ENCODE data around the gene RAG2.

The RAG2 gene

GRCh38 chr11:36598051-36598450 is at the start of gene RAG2:
RAG2 (minus strand) TSS chr11:36598236; CDS start chr11:36594168, 4,068 bp downstream.
- no peak for DNase-seq

GRCh38 chr11:36638556-36638955 is 40.5 kb upstream of the RAG2 start:
- no peak for DNase-seq

DNA sequence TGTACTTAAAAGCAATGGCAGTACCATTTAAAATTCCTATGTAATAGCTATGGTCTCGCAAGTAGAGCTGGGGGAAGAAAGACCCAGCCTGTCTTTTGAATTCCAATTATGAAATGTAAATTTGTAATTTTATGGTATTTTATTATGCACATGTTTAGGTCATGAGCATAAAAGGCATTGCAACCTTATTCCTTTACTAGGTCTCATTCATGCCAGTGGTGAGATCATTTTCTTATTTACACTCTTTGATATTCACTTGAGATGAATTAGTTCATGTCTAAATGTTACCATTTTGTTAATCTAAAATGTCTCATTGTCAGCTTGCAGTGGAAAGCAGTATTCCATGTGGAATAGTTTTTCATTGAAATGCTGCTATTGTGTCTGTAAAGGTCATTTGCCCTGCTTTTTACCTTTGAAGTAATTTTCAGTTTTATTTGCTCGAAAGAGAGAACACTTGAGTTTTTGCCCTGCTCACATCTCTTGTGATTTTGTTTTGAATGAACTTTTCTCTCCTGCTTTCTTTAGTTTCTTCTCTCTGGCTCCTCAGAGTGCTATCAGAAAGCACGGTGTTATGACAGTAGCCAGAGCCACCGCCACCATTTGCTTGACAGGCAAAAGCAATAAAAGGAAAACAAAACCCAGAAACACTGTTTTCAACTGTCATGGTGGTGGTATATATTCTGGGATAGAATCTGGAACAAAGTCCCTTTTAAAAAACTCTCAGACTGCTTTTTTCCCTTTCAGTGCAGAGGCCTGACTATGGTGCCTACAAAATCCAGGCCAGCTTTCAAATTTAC is 37.2 kb upstream of the RAG2 start:
- DNase-seq, result no peak

GRCh38 chr11:36631774-36632173 is 33.7 kb upstream of the RAG2 start:
- DNase-seq, result no peak

DNA sequence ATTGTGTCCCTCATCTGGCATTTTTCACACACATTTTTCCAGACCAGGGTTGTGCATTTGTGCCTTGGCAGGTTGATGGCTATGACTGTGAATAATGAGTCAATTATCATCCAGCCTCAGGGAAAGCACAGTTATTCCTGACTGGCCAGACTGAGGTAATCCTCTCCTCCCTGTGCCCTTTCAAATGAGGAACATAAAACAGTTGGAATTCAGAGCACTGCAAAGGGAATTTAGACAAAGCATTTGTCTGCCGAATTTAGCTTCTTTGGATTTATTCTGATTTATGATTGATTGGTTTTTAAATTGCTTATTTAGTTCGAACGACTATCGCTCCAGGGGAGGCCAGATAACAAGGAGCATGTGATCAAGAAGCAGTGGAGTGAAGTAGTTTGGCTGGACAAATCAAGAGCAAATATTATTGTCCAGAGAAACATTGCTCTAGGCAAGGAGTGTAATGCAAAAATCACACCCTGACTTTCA is 30.8 kb upstream of the RAG2 start:
- DNase-seq, result no peak

DNA sequence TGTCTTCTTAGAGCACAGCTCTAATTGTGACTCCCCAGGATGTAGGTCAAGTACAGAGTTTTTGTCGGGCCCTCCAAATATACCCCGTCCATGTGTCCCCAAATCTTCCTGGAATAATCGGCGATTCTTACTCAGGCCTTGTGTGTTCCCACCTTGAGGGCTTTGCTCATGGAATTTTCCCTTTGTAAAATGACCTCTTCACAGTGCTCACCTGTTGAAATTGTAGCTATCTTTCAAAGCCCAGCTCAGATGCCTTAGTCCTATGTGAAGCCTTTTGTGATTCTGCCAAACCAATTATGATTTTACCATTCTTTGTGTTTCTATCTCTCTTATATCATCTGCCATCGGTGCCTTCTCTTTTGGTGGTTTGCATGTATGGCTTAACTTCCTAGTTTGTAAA is 30.1 kb upstream of the RAG2 start:
- DNase-seq, result no peak

DNA sequence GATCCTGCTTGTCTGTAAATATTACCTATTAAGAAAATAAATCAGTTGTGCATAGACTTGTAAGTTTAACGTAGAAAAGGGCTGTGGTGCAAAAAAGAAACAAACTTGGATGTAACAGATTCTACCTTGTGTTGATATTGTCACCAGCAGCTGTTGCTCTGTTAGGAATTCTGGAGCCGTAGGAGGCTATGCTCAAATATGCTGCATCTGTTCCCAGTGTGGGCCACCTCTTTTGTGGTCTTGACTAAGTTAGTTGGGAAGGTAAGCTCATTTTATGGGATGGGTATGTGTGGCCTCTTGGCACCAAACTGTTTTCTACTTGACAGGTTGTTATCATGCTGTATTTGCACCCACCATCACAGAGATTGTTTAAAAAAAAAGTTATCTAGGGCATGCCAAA is 29.4 kb upstream of the RAG2 start:
- no peak for DNase-seq

- DNase-seq, result no peak
These were observed 29.0 kb upstream of the RAG2 start for GRCh38 chr11:36627006-36627405.

DNA sequence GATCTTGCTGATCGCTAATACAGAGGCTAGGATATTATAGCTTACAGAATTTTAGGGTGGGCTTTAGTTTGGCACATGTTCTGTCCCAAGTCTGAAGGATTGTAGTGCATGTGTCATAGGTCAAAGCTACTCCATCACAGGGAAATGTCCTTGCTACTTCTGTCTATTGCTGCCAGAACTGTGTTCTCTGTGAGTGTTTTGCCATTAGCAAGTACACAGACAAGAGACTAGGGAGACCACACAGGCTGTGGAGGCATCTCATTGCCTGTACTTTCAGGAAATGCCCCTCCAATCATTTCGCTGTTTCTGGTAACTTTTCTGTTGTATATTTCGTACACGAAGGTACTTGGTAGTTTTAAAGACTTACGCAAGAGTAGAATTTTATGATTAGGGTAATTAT is 25.5 kb upstream of the RAG2 start:
- no peak for DNase-seq

DNA sequence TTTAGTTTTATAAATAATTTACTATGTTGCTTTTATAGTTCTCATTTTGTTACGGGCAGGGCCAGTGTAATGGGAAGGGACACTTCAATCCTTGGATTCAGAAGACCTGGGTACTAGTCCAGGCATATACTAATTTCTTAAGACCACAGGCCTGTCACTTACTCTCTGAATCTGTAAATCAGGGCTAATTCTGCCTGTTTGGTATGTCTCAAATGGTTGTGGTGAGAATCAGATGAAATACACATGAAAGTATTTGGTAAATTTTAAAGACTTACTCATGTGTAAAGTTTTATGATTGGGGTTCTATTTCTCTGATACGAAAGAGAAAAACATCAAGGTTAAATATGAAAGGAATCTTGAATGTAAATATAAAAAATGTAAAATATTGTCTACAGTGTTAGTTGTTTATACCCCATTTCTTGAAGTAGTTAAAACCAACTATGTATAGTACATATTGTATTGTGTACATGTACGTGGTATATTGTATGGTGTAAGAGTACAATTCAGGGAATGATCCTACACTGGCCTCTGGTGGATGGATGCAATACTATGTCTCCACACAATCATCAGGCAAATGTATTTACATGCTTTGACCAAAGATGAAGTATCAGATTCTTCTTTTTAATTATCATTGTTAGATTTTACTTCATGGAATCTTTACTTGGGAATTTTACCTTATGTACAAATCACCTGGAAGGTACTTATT is 24.5 kb upstream of the RAG2 start:
- DNase-seq, result peak in 1 of 56 donors; percentile 2

DNA sequence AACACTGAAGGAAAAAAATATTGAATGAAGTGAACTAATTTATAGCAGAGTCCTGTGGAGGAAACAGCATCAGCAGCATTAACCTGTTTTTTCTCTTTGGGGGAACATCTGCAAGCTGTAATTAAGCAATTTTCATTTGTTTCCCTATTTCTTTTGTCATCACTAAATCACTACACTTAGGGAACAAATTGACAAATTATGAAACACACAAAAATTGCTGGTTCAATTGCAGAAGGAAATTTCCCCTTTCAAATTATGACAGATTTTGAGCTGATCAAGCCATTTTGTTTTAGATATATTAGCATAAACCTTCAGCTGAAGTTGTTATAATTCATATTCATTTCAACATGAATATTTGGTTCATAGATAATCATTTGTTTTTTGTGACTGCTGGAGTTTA is 22.2 kb upstream of the RAG2 start:
- no peak for DNase-seq

GRCh38 chr11:36619502-36619901 is 21.5 kb upstream of the RAG2 start:
- DNase-seq, result no peak

- DNase-seq, result no peak
These were observed 20.5 kb upstream of the RAG2 start for GRCh38 chr11:36618363-36619047.

DNA sequence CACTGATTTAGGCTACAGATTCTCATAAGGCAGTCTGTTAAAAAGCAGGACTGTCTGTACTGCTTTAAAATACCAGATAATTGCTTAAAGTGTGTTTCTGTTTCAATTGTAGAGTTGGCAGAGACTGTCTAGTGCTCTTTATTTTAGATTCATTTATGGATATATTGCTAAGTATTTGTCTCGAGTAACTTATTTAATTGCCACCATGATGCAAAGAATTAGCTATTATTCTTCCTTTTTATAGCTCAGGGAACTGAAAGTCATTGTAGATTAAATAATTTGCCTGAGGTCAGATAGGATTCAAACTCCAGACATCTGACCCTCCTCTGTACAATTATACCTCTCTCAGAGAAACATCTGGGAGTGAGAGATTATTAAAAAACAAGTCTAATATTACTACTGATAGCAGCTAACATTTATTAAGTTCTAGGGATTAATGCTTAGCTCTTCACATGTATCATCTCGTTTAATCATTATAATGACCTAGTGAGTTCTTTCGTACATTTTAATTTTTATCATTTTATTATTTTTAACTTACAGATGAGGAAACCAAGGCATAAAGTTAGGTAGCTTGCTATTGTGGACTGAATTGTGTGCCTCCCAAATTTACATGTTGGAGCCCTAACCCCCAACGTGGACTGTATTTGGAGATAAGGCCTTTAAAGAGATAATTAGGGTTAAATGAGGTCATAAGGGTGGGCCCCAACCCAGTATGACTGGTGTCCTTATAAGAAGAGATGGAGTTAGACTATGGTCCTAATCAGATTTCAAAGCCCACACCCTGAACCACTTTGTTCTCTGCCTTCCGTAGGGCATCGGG is 19.7 kb upstream of the RAG2 start:
- DNase-seq, result no peak

- no peak for DNase-seq
These were observed 17.8 kb upstream of the RAG2 start for GRCh38 chr11:36615826-36616225.

GRCh38 chr11:36609383-36609782 is 11.3 kb upstream of the RAG2 start:
- DNase-seq, result no peak

DNA sequence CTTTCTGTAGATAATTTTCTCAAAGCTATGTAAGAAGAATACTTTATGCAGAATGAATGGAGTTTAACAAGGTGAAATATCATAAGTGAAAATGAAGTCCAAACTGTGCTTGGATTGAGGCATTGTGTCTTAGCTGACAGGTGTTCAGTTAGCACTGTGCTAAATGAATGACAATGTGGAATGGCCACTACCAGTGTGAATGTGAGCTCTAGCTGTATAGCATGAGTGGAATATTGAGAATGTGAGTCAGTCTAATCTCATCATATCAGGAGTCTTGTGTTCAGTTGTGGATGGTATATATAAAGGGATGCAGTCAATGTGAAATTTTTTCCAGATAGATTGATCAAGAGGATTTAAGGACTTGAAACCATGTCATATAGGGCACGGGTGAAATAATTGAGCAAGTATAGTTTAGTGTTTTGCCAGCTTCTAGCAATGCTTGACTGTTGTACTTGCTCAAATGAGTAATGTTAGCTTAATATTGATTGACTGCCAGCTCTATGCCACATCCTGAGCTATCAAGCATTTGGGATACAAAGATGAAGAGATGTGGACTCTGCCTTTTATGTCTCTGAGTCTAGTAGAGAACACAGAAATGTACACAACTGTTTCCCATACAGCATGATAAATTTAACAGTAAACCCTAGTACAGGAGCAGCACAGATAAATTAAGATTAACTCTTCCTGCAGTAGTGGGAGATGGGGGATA is 10.6 kb upstream of the RAG2 start:
- DNase-seq, result no peak

DNA sequence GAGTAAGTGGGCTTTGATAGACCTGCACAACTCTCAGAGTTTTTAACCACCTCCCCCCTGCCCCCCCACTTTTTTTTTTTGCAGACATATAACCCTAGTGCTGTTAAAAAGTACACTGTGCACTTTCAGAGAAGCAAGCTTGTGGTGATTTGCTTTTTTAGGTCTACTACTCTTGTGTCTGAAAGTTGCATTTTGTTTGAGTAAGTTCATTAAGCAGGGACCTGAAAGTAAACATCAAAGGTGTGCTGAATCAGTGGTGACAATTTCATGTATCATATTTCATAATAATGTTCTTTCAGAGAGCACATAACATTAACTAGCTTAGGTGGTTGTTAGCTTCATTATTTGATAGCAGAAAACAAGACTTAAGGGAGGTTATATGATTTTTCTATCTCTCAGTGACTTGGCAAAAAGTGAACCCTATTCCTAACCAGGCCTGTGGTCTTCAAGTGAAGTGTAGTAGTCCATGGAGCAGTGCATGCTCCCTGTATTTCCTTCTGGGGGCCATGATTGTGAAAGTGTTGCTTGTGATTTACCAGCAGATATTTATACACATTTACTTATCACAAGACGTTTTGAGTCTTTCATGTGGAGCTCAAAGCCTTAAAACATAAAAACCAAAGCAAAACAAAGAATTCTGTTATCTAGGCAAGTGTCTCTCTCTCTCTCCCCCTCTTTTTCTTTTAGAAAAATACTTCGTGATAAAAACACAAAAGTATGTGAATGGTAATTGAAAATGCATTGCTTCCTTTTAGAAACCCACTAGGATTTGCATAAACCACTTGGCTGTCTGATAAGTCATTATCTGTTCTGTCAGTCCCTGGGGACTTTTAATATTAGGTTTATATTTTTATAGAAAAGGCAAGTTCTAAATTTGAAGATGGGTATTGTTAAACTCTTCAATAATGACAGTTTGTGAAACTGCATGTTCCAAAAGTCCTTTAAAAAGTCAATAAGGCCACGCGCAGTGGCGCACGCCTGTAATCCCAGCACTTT is 7.5 kb upstream of the RAG2 start:
- no peak for DNase-seq

- no peak for DNase-seq
These were observed 4.1 kb upstream of the RAG2 start for GRCh38 chr11:36602135-36602534.
